CD4-positive, alpha-beta T cell treated with Interleukin-15 for 1 hour (primary cell): ENCODE data around the gene FBP1.

Experiments
- DNase-seq: peaks from one replicate; pipeline ENCODE4 v3.0.0-alpha.2; 2020

Gene FBP1

DNA sequence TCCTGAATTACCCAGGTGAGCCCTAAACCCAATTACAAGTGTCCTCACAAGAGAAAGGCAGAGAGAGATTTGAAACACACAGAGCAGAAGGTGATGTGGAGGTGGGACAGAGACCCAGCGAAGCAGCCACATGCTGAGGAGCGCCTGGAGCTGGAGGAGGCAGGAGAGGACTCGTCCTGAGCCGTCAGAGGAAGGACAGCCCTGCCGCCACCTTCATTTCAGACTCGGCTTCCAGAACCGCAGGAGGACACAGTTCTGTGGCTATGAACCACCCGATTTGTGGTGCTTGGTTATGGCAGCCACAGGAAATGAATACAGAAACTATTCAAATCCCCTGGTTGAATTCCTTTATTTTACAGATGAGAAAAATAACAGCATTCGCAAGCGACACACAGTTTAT lies 16.4 kb upstream of the FBP1 start:
- DNase-seq = no peak

DNA sequence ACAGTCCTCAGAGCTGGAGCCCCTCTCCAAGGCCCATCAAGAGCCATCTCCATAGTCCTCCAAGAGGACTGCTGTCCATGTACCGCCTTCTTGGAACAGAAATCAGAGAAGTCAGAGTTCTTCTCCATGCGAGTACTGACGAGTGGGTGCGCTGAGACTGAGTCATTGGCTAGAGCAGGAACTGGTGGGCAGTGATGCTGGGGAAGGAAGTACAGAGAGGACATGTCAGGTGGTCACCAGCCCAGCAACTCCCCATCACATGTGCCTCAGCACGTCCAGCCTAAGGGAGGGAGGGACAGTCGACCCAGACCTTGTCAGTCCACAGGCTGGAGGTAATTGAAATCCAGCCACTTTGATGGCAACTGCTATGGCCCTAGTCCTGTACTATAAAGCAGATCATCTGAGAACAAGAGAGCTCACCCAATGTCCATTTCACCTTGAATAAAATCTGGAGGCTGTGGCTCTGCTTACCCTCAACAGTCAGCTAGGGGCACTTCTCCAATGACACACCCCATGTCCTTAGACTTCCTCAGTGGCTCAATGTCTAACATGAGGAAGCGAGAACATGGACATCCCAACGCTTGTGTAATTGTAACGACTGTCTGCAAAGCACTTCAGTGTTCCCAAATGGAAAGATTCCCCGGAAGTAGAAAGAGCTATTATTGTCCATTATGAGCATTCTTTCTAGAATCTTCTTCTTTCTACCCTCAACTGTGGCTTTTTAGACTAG lies 15.0 kb upstream of the FBP1 start:
- DNase-seq = peak; percentile 66

DNA sequence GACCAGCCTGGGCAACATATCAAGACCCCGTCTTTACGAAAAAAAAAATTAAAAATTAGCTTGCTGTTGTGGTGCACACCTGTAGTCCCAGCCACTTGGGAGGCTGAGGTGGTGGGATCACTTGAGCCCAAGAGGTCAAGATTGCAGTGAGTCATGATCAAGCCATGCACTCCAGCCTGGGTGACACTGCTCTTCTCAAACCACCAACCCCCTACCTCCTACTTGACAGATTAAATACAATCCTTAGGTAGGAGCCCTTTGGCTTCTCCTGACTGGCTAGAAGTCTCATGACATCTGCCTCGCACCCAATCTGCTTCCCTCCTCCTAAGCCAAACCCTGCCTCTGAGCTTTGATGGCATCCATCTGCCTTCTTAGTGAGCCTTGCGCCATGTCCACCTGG lies 11.6 kb upstream of the FBP1 start:
- no peak for DNase-seq

DNA sequence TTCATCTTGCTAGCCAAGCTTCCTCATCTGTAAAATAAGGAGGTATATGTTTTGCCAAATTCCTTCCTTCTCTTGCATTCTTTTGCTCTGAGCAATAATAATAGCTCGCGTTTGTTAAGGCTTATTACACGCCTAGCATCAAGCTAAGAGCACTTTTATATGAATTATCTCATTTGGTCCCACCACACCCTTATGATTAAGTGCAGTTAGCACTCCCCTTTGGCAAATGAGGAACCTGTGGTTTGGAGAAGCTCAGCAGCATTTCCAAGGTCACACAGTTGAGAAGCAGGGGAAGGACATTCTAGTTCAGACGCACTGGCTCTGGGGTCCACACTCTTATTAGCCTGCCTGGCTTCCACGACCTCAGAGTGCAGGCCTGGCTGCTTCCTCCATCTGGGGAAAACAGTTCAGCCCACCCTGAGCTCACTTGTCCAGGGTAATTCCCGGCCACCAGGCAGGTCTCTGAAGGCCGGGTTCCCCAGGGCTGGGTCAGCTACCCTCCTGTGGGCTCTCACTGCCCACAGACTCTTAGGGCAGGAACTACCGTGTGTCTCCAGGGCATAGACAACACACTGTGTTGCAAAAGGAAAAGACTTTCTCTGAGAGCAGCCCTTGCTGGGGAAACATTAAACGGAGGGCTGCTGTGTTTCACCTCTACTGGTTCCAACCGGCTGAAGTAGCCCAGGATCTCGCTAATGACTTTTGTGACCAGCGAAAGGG lies 9.9 kb upstream of the FBP1 start:
- peak; percentile 55 for DNase-seq

DNA sequence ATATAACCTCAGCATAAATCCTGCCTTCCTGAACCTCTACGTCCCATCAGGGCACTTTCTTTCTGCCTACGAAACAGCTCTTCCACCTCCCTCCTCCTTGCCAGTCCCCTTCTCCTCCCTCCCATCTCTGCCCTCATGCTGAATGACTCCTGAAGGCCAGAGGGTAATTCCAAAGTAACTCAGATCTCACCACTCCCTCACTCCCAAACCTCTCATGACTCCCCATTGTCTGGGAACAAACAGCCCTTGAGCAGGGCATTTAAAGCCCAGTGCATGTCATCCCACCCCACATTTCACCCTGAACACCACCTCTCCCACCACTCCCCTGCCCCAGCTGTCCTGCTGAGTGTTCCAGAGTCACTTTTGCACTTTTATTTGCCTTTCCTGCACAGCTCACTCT lies 8.9 kb upstream of the FBP1 start:
- no peak for DNase-seq

DNA sequence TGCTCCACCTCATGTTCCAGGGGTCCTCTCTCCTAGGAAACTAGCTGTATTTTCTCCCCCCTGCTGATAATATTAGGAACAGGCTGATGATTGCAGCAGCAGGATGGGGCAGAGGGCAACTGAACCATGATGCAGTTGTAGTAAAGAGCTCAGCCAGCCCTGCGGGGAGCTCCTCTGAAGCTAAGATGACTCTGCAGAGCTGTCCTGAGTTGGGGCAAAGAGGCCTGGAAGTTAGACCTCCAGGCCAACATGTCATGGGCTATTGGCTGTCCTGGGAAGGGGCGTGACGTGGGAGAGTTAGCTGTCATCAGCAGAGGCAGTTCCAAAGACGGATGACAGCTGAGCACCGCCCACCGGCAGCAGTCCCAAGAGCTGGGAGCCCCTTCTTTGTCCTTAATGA lies 6.6 kb upstream of the FBP1 start:
- no peak for DNase-seq

DNA sequence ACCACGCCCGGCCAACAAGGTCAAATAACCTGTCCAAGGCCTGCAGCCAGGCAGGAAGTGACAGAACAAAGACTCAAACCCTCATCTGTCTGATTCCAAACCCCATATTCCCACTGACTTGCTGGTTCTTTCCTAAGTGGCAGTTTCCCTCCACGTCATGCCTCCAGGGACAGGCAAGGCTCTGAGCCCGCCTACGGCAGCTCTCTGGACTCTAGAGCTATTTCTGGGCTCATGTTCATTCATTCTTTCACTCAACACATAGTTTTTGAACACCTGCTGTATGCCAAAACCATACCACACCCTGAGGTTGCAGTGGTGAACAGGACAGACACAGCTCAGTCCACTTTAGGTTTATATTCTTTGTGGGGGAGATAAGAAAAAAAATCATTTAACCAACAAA lies 5.2 kb upstream of the FBP1 start:
- no peak for DNase-seq

DNA sequence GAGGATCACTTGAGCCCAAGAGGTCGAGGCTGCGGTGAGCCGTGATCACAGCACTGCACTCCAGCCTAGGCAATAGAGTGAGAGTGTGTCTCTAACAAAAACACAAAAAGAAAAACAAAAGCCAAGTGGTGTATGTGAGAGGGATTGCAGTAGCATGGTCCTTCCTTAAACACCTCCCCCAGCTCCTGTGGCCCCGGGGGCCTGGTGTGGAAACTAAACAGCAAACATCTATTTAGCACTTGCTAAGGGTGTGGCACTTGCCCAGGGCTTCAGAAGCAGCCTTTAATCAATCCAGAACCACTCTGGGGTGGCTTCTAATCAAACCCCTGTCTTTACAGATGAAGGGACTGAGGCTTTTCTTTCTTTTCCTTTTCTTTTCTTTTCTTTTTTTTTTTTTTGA lies 4.4 kb upstream of the FBP1 start:
- DNase-seq = no peak

DNA sequence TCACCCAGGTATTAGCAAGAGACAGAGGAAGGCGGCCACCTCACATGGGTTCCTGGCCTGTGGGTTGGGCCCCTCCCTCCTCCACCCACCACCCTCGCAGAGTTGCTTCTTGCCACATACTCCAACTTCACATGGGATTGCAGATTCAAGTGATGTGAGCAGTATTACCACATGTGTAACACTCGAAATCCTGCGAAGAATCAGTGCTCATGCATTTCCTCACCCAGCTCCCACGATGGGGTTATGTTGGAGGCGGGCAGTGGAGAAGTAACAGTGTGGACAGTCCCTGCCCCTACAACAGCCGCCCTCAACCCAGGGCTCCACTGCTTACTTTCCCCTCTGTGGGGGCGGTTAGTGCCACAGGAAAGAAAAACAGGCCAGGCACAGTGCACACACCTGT lies 3.9 kb upstream of the FBP1 start:
- DNase-seq = peak; percentile 30

DNA sequence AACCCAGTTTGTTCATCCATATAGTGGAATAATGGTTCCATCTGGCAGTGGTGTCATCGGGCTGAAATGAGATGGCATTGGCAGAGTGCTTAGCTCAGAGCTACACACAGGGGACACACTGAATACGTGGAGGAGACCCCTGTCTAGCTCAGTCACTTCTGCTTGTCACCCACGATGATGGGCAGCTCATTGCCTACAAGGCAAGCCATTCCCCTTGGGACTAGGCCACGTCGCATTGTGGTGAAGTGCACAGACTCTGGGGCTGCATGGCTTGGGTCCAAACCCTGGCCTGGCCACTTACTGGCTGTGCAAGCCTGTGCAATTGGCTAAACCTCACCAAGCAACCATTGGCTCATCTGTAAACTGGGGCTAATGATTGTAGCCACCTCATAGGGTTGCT lies 3.2 kb upstream of the FBP1 start:
- DNase-seq = no peak

DNA sequence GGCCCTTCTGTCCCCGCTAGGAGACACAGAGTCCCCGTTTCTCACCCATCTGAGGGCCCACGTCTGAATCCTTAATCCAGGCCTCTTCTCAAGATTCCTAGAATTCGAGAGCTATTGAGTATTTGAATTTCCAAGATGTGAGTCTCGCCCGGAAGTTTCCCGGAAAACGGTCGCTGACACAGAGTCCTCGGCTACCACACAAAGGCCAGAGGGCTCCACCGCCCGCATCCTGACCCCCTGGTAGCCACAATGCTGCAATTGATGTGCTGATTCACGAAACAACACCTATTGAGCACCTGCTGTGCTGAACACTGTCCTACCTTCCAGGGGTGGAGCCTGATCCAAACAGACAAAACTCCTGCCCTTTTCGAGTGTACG lies 670 bp upstream of the FBP1 start:
- no peak for DNase-seq

DNA sequence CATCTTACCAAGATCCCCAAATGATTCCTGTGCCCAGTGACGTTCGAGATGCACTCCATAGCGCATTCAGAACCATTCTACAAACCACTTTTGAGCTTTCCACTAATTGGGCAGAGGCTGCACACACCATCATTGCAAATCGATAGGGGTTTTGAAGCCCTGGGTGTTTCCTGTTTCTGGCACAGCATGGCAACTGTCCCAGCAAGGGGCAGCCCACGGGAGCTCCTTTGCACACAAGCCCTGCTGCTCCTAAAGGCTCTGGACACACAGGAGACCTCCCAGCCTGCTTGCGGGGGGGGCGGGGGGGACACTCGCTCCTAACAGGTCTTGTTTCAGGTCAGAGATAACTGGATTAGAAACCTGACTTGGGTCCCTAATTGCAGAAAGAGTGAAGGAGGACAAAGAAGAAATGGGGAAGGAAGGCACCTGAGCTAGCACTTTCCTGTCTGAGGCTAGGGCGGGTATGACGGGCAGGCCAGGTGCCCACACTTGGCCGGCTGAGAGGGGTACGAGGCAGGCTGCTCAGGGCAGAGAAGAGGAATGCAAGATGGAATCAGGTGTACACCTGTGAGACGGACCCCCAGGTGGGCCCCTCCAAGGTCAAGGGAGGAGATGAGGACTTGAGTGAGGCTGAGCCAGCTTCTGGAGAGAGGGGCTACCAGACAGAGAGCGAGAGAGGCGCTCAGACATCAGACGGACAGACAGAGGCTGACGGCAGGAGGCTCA lies 820 bp downstream of the FBP1 start:
- no peak for DNase-seq

DNA sequence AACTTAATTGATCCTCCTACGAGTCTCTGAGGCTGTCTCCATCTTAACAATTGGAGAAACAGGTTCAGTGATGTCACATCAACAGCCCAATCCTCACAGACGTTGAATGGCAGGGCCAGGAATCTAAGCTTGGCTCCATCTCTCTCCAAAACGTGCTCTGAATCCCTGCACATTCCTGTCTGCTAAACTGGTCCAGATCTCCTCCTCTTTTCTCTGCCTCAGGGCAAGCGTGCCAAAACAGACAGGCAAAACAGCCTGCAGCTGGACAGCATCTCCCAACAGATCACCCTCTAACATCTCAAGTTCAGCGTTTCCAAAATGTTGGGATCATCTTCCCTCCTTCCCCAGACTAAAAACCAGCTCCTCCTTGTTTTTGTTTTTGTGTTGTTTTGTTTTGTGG lies 6.6 kb downstream of the FBP1 start:
- no peak for DNase-seq

DNA sequence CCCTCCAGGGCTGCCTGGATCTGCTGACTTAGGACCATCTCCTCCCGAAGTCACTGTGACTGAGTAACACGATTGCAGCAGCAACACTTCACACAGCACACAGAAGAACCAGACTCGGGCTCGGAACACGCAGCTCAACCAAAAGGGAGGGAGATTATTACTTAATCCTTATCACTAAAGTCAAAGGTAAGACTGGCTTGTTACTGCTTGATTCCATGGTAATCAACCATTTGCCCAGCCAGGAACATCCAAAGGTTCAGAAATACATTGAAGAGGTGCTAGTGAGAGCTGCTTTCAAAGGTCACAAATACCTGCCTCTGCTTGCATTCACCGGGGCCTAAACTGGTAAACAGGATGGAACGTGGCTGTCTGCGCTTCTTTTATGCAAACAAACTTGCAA lies 7.7 kb downstream of the FBP1 start:
- no peak for DNase-seq

DNA sequence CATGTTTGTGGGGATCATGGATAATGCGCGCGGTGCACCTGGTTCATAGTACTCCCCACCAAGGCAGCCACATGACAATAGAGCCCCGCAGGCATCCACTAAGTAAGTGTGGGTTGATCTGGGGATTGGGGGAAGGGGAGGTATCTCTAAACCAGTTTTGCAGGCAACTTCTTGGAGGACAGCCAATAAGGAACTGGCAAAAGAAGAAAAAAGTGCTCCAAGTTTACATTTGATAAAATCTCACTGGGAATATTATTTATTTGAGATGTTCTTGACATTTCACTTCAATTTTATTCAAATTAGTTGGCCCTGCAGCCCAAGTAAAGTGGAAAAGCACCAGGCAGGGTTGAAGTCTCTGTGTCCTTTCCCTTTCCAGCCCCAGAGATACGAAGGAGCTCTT lies 8.5 kb downstream of the FBP1 start:
- DNase-seq = no peak

DNA sequence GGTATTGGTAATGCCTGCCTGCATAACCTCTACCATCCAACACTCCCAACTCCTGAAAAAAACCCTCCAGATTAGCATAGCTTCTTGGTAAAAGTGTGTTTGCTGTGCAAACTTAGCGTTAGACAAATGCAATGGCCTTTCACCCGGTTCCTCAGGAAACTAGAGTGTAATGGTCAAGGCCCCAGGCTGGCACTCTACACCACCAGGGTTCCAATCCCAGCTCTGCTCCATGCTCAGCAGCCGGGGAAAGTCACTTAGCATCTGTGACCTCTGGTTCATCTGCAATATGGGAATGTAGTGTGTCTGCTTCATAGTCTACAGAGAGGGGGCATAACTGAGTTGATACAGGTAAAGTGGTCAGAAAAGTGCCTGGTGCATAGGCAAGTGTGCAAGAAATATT lies 9.0 kb downstream of the FBP1 start:
- DNase-seq = no peak

DNA sequence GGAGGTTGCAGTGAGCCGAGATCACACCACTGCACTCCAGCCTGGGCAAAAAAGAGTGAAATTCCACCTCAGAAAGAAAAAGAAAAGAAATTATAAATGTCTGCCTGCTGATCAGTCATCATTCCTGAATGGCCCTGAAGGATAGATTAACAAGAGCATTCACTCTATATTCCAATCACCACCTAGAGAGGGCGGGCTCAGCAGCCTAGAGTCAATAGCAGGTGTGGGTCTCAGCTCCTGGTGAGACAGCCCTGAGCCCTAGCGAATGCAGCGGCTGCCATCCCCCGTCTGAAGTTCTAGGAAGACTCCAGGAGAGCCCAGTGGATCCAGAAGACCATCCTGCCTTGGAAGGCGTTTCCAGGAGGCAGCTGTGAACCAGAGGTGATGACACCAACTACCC lies 12.0 kb downstream of the FBP1 start:
- no peak for DNase-seq

DNA sequence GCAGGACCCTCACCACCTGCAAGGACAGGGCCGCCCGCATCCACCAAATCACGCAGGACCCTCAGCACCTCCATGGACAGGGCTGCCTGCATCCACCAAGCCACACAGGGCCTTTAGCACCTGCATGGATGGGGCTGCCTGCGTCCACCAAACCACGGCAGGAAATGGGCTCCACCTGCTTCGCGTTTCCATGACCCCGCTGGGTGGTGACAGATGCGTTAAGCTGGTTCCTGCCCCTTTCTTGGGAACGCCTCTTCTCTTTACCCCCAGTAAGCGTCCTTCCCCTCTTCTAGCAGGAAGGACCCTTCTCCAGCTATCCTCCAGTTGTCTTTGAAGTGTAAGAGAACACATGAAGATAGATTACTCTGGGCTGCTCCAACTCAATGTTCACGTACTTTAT lies 13.5 kb downstream of the FBP1 start:
- no peak for DNase-seq

DNA sequence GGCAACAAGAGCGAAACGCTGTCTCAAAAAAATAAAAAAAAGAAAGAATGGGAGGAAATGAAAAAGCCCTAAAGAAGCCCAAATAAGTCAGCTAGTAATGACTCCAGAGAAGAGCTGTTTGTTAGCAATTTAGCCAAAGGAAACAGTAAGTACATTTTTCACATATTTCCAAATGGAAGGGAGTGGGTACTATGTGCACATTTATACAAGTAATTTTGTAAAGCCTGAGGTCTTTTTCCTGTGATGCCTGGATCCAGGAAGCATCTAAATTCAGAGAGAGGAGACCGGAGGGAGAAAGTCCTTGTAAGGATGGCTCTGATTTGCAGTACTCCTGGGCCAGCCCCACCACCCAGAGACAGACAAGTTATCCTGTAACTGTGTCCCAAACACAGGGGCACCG lies 14.7 kb downstream of the FBP1 start:
- no peak for DNase-seq

DNA sequence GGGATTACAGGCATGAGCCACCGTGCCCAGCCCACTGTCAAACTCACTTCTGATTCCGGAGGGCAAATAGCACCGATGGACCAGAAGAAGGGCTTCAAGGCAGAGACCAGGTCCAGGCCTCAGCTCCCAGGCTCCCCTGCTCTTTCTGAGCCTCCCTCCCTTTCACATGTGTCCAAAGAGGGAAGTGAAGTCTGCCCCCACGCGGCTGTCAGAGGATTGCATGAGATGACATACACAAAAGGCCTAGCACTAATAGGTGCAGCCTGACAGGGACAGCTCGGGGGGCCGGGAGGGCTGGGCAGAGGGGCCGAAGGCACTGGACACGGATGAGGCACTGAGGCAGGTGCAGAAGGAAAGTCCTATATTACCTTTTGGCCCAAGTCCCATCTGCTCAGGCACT lies 16.1 kb downstream of the FBP1 start:
- peak; percentile 22 for DNase-seq

DNA sequence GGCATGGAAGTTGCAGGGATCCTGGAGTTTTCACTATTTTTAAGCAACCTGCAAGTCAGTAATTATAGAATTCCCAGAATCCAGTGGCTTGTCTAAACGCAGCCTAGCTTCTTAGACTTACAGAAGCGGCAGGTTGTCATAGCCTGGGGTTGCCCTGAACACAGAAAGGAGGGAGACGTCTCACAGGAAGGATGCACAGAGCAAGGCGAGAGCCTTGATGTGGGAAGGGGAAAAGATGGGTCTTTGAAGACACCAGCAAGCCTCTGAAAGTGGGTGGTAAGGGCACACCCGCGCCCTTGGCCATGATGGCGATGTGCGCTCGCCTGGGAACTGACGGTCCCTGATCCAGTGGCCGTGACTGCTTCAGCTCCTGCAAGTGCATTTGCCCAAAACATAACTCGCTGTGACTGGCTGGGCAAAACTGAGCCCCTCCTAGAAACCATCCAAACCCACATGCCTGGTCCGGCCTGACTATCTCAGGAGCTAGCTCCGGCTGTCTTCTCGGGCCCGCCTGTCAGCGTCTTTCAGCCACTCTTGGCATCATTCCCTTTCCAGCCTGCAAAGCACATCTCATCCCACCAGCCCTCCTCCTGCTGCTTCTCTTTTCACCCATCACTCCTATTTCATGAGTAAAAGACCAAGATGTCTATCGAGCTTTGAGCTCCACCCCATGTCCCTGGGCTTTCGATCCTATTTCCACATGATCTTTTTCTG lies 17.1 kb downstream of the FBP1 start:
- no peak for DNase-seq

DNA sequence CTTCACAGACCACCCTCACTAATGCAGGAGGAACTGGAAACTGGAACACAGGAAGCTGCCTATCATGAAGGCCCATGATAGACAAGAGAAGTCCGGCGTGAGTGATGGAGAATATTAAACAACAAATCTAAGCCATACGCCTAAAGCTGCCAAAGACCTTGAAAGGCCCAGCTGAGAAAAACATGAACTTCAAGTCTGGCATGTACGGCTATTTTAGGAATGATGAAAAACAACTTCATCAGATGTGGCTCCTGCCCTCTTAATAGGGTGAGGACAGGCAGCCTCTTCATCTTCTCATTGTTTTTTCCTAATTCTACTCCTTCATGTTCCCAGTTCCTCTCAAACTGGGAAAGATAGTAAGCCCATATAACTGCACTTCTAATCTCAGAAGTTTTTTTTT lies 20.3 kb downstream of the FBP1 start:
- DNase-seq = no peak

DNA sequence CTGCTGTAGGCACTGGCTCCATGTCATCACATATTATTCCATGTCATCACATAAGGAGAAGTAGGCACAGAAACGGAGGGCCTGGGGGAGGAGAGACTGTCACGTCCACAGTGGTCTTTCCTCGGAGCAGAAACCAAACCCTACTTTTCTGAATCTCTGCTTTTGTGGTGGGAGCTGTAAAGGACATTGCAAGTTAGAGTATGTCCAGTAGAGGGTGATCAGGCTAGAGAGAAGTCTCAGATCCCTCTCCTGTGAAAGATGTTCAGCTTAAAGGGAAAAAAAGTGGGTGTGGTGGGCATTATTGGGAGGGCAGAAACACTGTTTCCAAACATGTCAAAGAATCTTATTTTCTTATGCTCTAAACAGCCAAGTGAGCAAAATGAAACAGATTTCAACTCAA lies 26.3 kb downstream of the FBP1 start:
- DNase-seq = no peak

DNA sequence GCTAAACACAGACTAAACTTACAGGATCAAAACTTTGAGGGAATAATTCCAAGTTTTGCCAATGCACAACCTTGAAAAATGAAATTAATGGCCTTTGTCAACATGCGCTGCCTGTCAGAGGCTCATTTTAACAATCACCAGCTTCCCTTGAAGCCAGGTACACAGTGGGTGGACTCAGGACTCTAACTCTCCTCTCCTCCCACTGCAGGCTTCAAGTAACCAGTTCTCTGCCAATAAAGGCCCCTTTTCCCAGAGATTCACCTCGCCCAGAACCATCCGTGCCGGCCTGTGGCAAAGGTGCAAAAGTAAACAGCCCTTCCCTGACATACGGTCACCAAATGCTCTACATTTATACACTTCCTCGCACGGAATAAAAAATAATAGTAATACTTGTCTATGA lies 27.2 kb downstream of the FBP1 start:
- no peak for DNase-seq
